Esophagus squamous epithelium (tissue), 5 donors: ENCODE results near the gene BFSP2. TPM values are rescaled to one million over a fixed set of nuclear protein-coding genes. Genes with fewer than 3 reads are reported as not detected.
"Not testable (repeated sequence)": the region's sequence is repeated elsewhere in the genome, so short reads cannot be mapped to it uniquely, and the experiment has no call there.

Source experiments
- DNase-seq: peaks from one replicate; lab custom pipeline; 2025; lab: John Stamatoyannopoulos, UW
- H3K27ac ChIP-seq, 4 donors: fragments of 200-600 bp; sonication (generic); one replicate each; pipeline ENCODE4 v1.5.1; 2016 to 2019; ENCODE audit warnings: mild to moderate bottlenecking in 1 of 4
- H3K27me3 ChIP-seq, 4 donors: fragments of 200-600 bp; sonication (generic); 1 replicate in 3 of 4; 2 replicates in 1 of 4; pipeline versions ENCODE4 v1.5.1 to v1.6.0; 2017 to 2021; ENCODE audit warnings: antibody characterized with exemption in 1 of 4
- H3K36me3 ChIP-seq, 3 donors: fragments of 200-600 bp; sonication (generic); one replicate each; pipeline ENCODE4 v1.5.1; 2016 to 2019
- H3K4me1 ChIP-seq, 3 donors: fragments of 200-600 bp; sonication (generic); one replicate each; pipeline ENCODE4 v1.5.1; 2017 to 2019
- H3K4me3 ChIP-seq, 4 donors: fragments of 200-600 bp; sonication (generic); 1 replicate in 3 of 4; 2 replicates in 1 of 4; pipeline ENCODE4 v1.5.1; 2016 to 2019; ENCODE audit warnings: mild to moderate bottlenecking in 2 of 4, moderate library complexity in 1 of 4
- H3K9me3 ChIP-seq, 3 donors: fragments of 200-600 bp; sonication (generic); one replicate each; pipeline ENCODE4 v1.5.1; 2016 to 2019
- POLR2A ChIP-seq, 4 donors: fragments of 450-650 bp; IDR thresholded peaks; one replicate each; pipeline ENCODE4 v1.6.1; 2017; ENCODE audit warnings: antibody characterized with exemption in 4 of 4, mild to moderate bottlenecking in 4 of 4, moderate library complexity in 3 of 4
- WGBS, 2 donors: methylation state at CpG; one replicate each; pipeline ENCODE4 v1.1.5; 2018; 5-methylcytosine and 5-hydroxymethylcytosine counted together
- intact Hi-C: fragments of 100-400 bp; cut with DNase I; formaldehyde crosslinking; loops from one replicate; pipeline ENCODE4 v1.15.0; 2022
- total RNA-seq, 4 donors: library from RNA; depleted of rRNA; stranded (reverse); fragments of >200 nt; gene quantifications; one replicate each; pipeline ENCODE4 v1.1.0, GENCODE V29; 2016
- TF ChIP-seq, protein P1 (sequence below), 6 experiments: fragments of 450-650 bp in 4 of 6; fragments of 200-600 bp in 2 of 6; sonication (generic) in 2 of 6; IDR thresholded peaks; one replicate each; pipeline ENCODE4 v1.5.1; 2016 to 2019; ENCODE audit warnings: antibody characterized with exemption in 6 of 6, mild to moderate bottlenecking in 4 of 6, moderate library complexity in 4 of 6
- donor health status: DM: yes; HTN: yes; CAD: no.

Gene BFSP2
- total RNA-seq, 4 donors from 2014 or later: not detected

- 64 to 78% methylated on average over 7 of the region's 7 CpGs for WGBS, 2 donors
These were observed 80.2 kb downstream of the BFSP2 start for GRCh38 chr3:133479895-133480669.

DNA sequence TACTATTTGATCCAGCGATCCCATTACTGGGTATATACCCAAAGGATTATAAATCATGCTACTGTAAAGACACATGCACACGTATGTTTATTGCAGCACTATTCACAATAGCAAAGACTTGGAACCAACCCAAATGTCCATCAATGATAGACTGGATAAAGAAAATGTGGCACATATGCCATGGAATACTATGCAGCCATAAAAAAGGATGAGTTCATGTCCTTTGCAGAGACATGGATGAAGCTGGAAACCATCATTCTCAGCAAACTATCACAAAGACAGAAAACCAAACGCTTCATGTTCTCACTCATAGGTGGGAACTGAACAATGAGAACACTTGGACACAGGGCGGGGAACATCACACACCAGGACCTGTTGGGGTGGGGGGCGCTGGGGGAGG lies 82.6 kb downstream of the BFSP2 start:
- WGBS, 2 donors: 66 to 73% methylated on average over 4 to 5 of the region's 5 CpGs
- peaks cover 0 to 20% (median 0%) of the 10 kb centered on the region in 3 donors for H3K4me1 ChIP-seq
- intact Hi-C loops, H3K27ac ChIP-seq, H3K4me3 ChIP-seq, H3K36me3 ChIP-seq, H3K27me3 ChIP-seq, DNase-seq, H3K9me3 ChIP-seq: not testable (repeated sequence)

More at GRCh38 chr3:133479895-133480669, 80.2 kb downstream of the BFSP2 start:
- H3K4me3 ChIP-seq: no peak overlapping the region
- DNase-seq: no peak
- intact Hi-C loops: no loop called here
- H3K27ac ChIP-seq: no peak overlapping the region
- no peaks in the 10 kb centered on the region for H3K9me3 ChIP-seq
- no peak for TF ChIP-seq POLR2A (IDR thresholded peaks at IDR 0.05)
- TF ChIP-seq, protein P1, sequence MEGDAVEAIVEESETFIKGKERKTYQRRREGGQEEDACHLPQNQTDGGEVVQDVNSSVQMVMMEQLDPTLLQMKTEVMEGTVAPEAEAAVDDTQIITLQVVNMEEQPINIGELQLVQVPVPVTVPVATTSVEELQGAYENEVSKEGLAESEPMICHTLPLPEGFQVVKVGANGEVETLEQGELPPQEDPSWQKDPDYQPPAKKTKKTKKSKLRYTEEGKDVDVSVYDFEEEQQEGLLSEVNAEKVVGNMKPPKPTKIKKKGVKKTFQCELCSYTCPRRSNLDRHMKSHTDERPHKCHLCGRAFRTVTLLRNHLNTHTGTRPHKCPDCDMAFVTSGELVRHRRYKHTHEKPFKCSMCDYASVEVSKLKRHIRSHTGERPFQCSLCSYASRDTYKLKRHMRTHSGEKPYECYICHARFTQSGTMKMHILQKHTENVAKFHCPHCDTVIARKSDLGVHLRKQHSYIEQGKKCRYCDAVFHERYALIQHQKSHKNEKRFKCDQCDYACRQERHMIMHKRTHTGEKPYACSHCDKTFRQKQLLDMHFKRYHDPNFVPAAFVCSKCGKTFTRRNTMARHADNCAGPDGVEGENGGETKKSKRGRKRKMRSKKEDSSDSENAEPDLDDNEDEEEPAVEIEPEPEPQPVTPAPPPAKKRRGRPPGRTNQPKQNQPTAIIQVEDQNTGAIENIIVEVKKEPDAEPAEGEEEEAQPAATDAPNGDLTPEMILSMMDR (IDR thresholded peaks at IDR 0.05): no peak
- no peaks in the 10 kb centered on the region for H3K36me3 ChIP-seq
- no peaks in the 10 kb centered on the region for H3K27me3 ChIP-seq
- peaks cover 0 to 39% (median 7%) of the 10 kb centered on the region in 3 donors for H3K4me1 ChIP-seq

DNA sequence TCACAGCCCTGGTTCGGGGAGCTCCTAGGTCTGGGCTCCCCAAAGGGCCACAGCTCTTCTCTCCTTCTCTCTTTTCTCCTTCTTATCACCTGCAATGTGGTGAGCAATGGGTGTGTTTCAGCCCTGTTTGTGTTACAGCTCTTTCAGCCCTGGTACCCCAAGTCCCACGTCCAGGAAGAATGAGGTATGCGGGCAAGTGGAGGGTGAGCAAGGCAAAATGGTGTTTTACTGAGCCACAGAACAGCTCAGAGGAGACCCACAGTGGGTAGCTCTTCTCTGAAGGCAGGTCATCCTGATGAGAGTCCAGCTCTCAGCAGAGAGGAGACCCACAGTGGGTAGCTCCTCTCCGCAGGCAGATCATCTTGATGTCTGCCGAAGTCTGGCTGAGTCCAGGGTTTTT lies 86.8 kb downstream of the BFSP2 start:
- no peak overlapping the region for H3K27ac ChIP-seq
- H3K36me3 ChIP-seq: no peaks in the 10 kb centered on the region
- no peak overlapping the region for H3K4me3 ChIP-seq
- no peaks in the 10 kb centered on the region for H3K27me3 ChIP-seq
- DNase-seq: no peak
- no peaks in the 10 kb centered on the region for H3K9me3 ChIP-seq
- TF ChIP-seq, protein P1 (IDR thresholded peaks at IDR 0.05): no peak
- TF ChIP-seq POLR2A (IDR thresholded peaks at IDR 0.05): no peak
- WGBS, 2 donors: 83 to 100% methylated on average over 1 to 5 of the region's 5 CpGs
- peaks cover 0 to 16% (median 0%) of the 10 kb centered on the region in 3 donors for H3K4me1 ChIP-seq
- intact Hi-C loops: no loop called here

DNA sequence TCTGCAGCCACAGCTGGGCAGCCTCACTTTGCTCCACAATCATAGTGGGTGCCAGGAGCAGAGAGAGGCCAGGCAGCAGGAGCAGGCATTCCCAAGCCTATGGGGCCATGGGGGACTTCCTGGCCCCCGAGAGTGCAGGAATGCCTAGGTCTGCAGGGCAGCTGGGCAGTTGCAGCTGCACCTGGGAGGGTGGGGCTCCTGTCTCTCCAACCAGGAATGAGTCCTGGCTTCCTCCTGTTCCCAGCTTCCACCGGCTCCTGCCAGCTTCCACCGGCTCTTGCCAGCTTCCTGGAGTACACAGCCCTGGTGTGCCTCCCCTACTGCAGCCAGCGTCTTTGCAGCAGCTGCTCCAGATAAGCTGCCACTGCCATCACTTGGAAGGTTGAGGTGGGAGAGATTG lies 87.3 kb downstream of the BFSP2 start:
- H3K4me3 ChIP-seq: no peak overlapping the region
- TF ChIP-seq, protein P1 (IDR thresholded peaks at IDR 0.05): no peak
- no peak for TF ChIP-seq POLR2A (IDR thresholded peaks at IDR 0.05)
- WGBS, 2 donors: 33 to 40% methylated on average over 1 of the region's 4 CpGs
- no peak overlapping the region for H3K27ac ChIP-seq
- H3K4me1 ChIP-seq: peaks cover 0 to 16% (median 0%) of the 10 kb centered on the region in 3 donors
- no peaks in the 10 kb centered on the region for H3K36me3 ChIP-seq
- intact Hi-C loops: no loop called here
- no peak for DNase-seq
- H3K27me3 ChIP-seq: no peaks in the 10 kb centered on the region
- H3K9me3 ChIP-seq: no peaks in the 10 kb centered on the region

- intact Hi-C loops: no loop called here
These were observed 88.2 kb downstream of the BFSP2 start for GRCh38 chr3:133487920-133488540.

More at GRCh38 chr3:133487920-133488540, 88.2 kb downstream of the BFSP2 start:
- Histone ChIP-seq H3K27ac (no peak overlapping the region), H3K4me3 (no peak overlapping the region), H3K9me3 (no peaks in the 10 kb centered on the region), H3K4me1 (peaks cover 0 to 16% (median 0%) of the 10 kb centered on the region in 3 donors), H3K27me3 (no peaks in the 10 kb centered on the region), H3K36me3 (no peaks in the 10 kb centered on the region)
- WGBS, 2 donors: 77 to 80% methylated on average over 1 of the region's 1 CpG
- TF ChIP-seq, protein P1 (IDR thresholded peaks at IDR 0.05): peak; percentile 37 to 62 (median 45)
- TF ChIP-seq POLR2A (IDR thresholded peaks at IDR 0.05): no peak
- no peak for DNase-seq
